EH (cell line): Measurements from ENCODE around the gene BAHCC1.

Experiments used
- DNase-seq: peaks from one replicate; pipeline ENCODE4 v3.0.0-alpha.2; 2015; ENCODE audit warnings: low read depth

BAHCC1 gene

GRCh38 chr17:81461607-81462500 lies 66.6 kb downstream of the BAHCC1 start:
- no peak for DNase-seq

GRCh38 chr17:81462506-81463125 lies 67.4 kb downstream of the BAHCC1 start:
- DNase-seq = no peak

- DNase-seq = no peak
Observed at GRCh38 chr17:81463506-81463905, 68.2 kb downstream of the BAHCC1 start.

- no peak for DNase-seq
Observed at GRCh38 chr17:81464586-81464985, 69.3 kb downstream of the BAHCC1 start.

GRCh38 chr17:81465910-81466309 lies 70.7 kb downstream of the BAHCC1 start:
- peak; percentile 28 for DNase-seq

GRCh38 chr17:81466564-81467472 lies 71.6 kb downstream of the BAHCC1 start:
- DNase-seq = no peak

- no peak for DNase-seq
Observed at GRCh38 chr17:81468111-81468769, 73.0 kb downstream of the BAHCC1 start.

GRCh38 chr17:81468770-81469121 lies 73.5 kb downstream of the BAHCC1 start:
- DNase-seq = no peak

- no peak for DNase-seq
Observed at GRCh38 chr17:81469266-81469665, 74.0 kb downstream of the BAHCC1 start.

- no peak for DNase-seq
Observed at GRCh38 chr17:81470270-81470943, 75.2 kb downstream of the BAHCC1 start.

GRCh38 chr17:81470944-81471817 lies 75.9 kb downstream of the BAHCC1 start:
- peak; percentile 61 for DNase-seq

- peak; percentile 92 for DNase-seq
Observed at GRCh38 chr17:81471818-81472456, 76.7 kb downstream of the BAHCC1 start.

GRCh38 chr17:81473019-81473418 lies 77.8 kb downstream of the BAHCC1 start:
- no peak for DNase-seq

- no peak for DNase-seq
Observed at GRCh38 chr17:81474958-81475357, 79.7 kb downstream of the BAHCC1 start.

GRCh38 chr17:81476097-81476496 lies 80.8 kb downstream of the BAHCC1 start:
- DNase-seq = no peak

- no peak for DNase-seq
Observed at GRCh38 chr17:81476635-81477034, 81.4 kb downstream of the BAHCC1 start.

- DNase-seq = no peak
Observed at GRCh38 chr17:81477173-81477572, 81.9 kb downstream of the BAHCC1 start.

GRCh38 chr17:81478119-81478518 lies 82.9 kb downstream of the BAHCC1 start:
- DNase-seq = no peak

- DNase-seq = no peak
Observed at GRCh38 chr17:81479175-81480071, 84.2 kb downstream of the BAHCC1 start.
